GM06990 (cell line): ENCODE results near the gene TMEM217.

Source experiments
- DNase-seq: peaks from one replicate; pipeline ENCODE4 v3.0.0-alpha.2; 2011; ENCODE audit not compliant: insufficient read length; ENCODE audit errors: extremely low read depth
- H3K27me3 ChIP-seq: replicated peaks from 2 replicates; pipeline ENCODE4 v1.6.0; 2011; ENCODE audit warnings: low read length; ENCODE audit not compliant: control insufficient read depth, insufficient read depth
- H3K36me3 ChIP-seq: 2 replicates; pipeline ENCODE4 v1.5.1; 2011; ENCODE audit warnings: low read length; ENCODE audit not compliant: control insufficient read depth, insufficient read depth
- H3K4me3 ChIP-seq: replicated peaks from 2 replicates; pipeline ENCODE4 v1.5.1; 2011; ENCODE audit warnings: low read depth, mild to moderate bottlenecking, control low read depth, low read length
- CTCF ChIP-seq: IDR thresholded peaks from 2 replicates; pipeline ENCODE4 v1.5.1; 2011; ENCODE audit warnings: low read length, control low read depth, mild to moderate bottlenecking, inconsistent platforms; ENCODE audit not compliant: insufficient read depth, poor library complexity, severe bottlenecking

The TMEM217 gene

GRCh38 chr6:37289931-37290330 is 32.0 kb upstream of the TMEM217 start:
- DNase-seq: peak; percentile 34
- TF ChIP-seq CTCF: no peak
- no peaks in the 10 kb centered on the region for H3K27me3 ChIP-seq
- H3K4me3 ChIP-seq: no peak overlapping the region
- H3K36me3 ChIP-seq: peaks cover 10% of the 10 kb centered on the region

GRCh38 chr6:37288247-37288646 is 30.3 kb upstream of the TMEM217 start:
- Histone ChIP-seq H3K4me3 (no peak overlapping the region), H3K36me3 (peaks cover 19% of the 10 kb centered on the region), H3K27me3 (no peaks in the 10 kb centered on the region)
- no peak for TF ChIP-seq CTCF
- no peak for DNase-seq

- peak; percentile 59 for DNase-seq
- TF ChIP-seq CTCF: no peak
- H3K36me3 ChIP-seq: peaks cover 19% of the 10 kb centered on the region
- no peaks in the 10 kb centered on the region for H3K27me3 ChIP-seq
- no peak overlapping the region for H3K4me3 ChIP-seq
Measured at GRCh38 chr6:37287519-37288157, 29.7 kb upstream of the TMEM217 start.

- peak; percentile 52 for DNase-seq
- no peak for TF ChIP-seq CTCF
- Histone ChIP-seq H3K27me3 (no peaks in the 10 kb centered on the region), H3K36me3 (peaks cover 13% of the 10 kb centered on the region), H3K4me3 (no peak overlapping the region)
Measured at GRCh38 chr6:37285861-37286311, 27.9 kb upstream of the TMEM217 start.

GRCh38 chr6:37284781-37285180 is 26.8 kb upstream of the TMEM217 start:
- Histone ChIP-seq H3K36me3 (peaks cover 14% of the 10 kb centered on the region), H3K4me3 (no peak overlapping the region; the same call in 1 of the 2 replicates), H3K27me3 (no peaks in the 10 kb centered on the region)
- no peak for DNase-seq
- no peak for TF ChIP-seq CTCF
